ENCODE results near the gene GOLGA6C.
"Not testable (repeated sequence)": the region's sequence is repeated elsewhere in the genome, so short reads cannot be mapped to it uniquely, and the experiment has no call there.

Gene GOLGA6C

GRCh38 chr15:75233504-75234190 lies 24.5 kb upstream of the GOLGA6C start:
- DNase-seq (ENCODE audit: low read depth), result no peak
- no peak for TF ChIP-seq CTCF (IDR thresholded peaks at IDR 0.05; ENCODE audit: insufficient read depth, low read depth, low read length, missing control alignments)

GRCh38 chr15:75234191-75234810 lies 23.8 kb upstream of the GOLGA6C start:
- no peak for DNase-seq (ENCODE audit: low read depth)
- H3K4me3 ChIP-seq (ENCODE audit: low read depth, low read length), result no peak overlapping the region
- no peak for TF ChIP-seq CTCF (IDR thresholded peaks at IDR 0.05; ENCODE audit: insufficient read depth, low read depth, low read length, missing control alignments)

More at GRCh38 chr15:75233504-75234190, 24.5 kb upstream of the GOLGA6C start:
- H3K4me3 ChIP-seq (ENCODE audit: low read depth, low read length), result no peak overlapping the region

- no peak overlapping the region for H3K4me3 ChIP-seq (ENCODE audit: low read depth, low read length)
- no peak for DNase-seq (ENCODE audit: low read depth)
- no peak for TF ChIP-seq CTCF (IDR thresholded peaks at IDR 0.05; ENCODE audit: insufficient read depth, low read depth, low read length, missing control alignments)
Observed at GRCh38 chr15:75235051-75235673, 23.0 kb upstream of the GOLGA6C start.

- DNase-seq (ENCODE audit: low read depth), result no peak
- TF ChIP-seq CTCF (IDR thresholded peaks at IDR 0.05; ENCODE audit: insufficient read depth, low read depth, low read length, missing control alignments), result no peak
- no peak overlapping the region for H3K4me3 ChIP-seq (ENCODE audit: low read depth, low read length)
Observed at GRCh38 chr15:75235760-75236729, 22.1 kb upstream of the GOLGA6C start.

GRCh38 chr15:75237316-75237982 lies 20.7 kb upstream of the GOLGA6C start:
- no peak for DNase-seq (ENCODE audit: low read depth)
- no peak for TF ChIP-seq CTCF (IDR thresholded peaks at IDR 0.05; ENCODE audit: insufficient read depth, low read depth, low read length, missing control alignments)
- no peak overlapping the region for H3K4me3 ChIP-seq (ENCODE audit: low read depth, low read length)

GRCh38 chr15:75238150-75238549 lies 20.0 kb upstream of the GOLGA6C start:
- no peak for DNase-seq (ENCODE audit: low read depth)
- no peak for TF ChIP-seq CTCF (IDR thresholded peaks at IDR 0.05; ENCODE audit: insufficient read depth, low read depth, low read length, missing control alignments)
- no peak overlapping the region for H3K4me3 ChIP-seq (ENCODE audit: low read depth, low read length)

- not testable (repeated sequence) for H3K4me3 ChIP-seq (ENCODE audit: low read depth, low read length); DNase-seq (ENCODE audit: low read depth)
Observed at GRCh38 chr15:75245741-75246140, 12.4 kb upstream of the GOLGA6C start.

GRCh38 chr15:75248991-75249390 lies 9.1 kb upstream of the GOLGA6C start:
- H3K4me3 ChIP-seq (ENCODE audit: low read depth, low read length); DNase-seq (ENCODE audit: low read depth): not testable (repeated sequence)
